HEK293T (cell line): ENCODE data around the gene CC2D2A.

ENCODE experiments used
- CTCF ChIA-PET: fragments of 350-600 bp; formaldehyde crosslinking; extraction: SDS; loops from one replicate; lab custom pipeline; 2021; ENCODE audit warnings: antibody characterized with exemption, inconsistent platforms; lab: Yijun Ruan, JAX
- POLR2A ChIA-PET: fragments of 350-600 bp; formaldehyde crosslinking; extraction: SDS; loops from one replicate; lab custom pipeline; 2020; ENCODE audit warnings: antibody characterized with exemption, inconsistent platforms; lab: Yijun Ruan, JAX
- DNase-seq: peaks from one replicate; pipeline ENCODE4 v3.0.0; 2012; ENCODE audit warnings: mixed read lengths; ENCODE audit errors: extremely low spot score
- ARNT ChIP-seq: fragments of 450-650 bp; IDR thresholded peaks from 2 replicates; pipeline ENCODE4 v1.6.1; 2017; ENCODE audit warnings: mild to moderate bottlenecking
- BHLHE40 ChIP-seq: fragments of 450-650 bp; IDR thresholded peaks from 2 replicates; pipeline ENCODE4 v1.6.1; 2016; ENCODE audit warnings: mild to moderate bottlenecking, moderate library complexity, borderline replicate concordance
- CTBP1 ChIP-seq: fragments of 450-650 bp; IDR thresholded peaks from 2 replicates; pipeline ENCODE4 v1.6.1; 2016; ENCODE audit warnings: borderline replicate concordance
- ELF4 ChIP-seq: fragments of 450-650 bp; IDR thresholded peaks from 2 replicates; pipeline ENCODE4 v1.6.1; 2017; ENCODE audit warnings: antibody characterized with exemption
- FOXA1 ChIP-seq: fragments of 450-650 bp; IDR thresholded peaks from 2 replicates; pipeline ENCODE4 v1.6.1; 2016; ENCODE audit warnings: mild to moderate bottlenecking
- FOXK2 ChIP-seq: fragments of 450-650 bp; IDR thresholded peaks from 2 replicates; pipeline ENCODE4 v1.6.1; 2016; ENCODE audit warnings: mild to moderate bottlenecking
- FOXM1 ChIP-seq: fragments of 450-650 bp; IDR thresholded peaks from 2 replicates; pipeline ENCODE4 v1.6.1; 2017; ENCODE audit warnings: mild to moderate bottlenecking, borderline replicate concordance
- HDGF ChIP-seq: fragments of 450-650 bp; IDR thresholded peaks from 2 replicates; pipeline ENCODE4 v1.6.1; 2017; ENCODE audit warnings: antibody characterized with exemption, borderline replicate concordance
- L3MBTL2 ChIP-seq: fragments of 450-650 bp; conservative IDR thresholded peaks from 2 replicates; pipeline ENCODE4 v1.6.1; 2016; ENCODE audit warnings: mild to moderate bottlenecking
- LEF1 ChIP-seq: fragments of 450-650 bp; IDR thresholded peaks from 2 replicates; pipeline ENCODE4 v1.6.1; 2017; ENCODE audit warnings: mild to moderate bottlenecking, borderline replicate concordance
- NFRKB ChIP-seq: fragments of 450-650 bp; IDR thresholded peaks from 2 replicates; pipeline ENCODE4 v1.6.1; 2016; ENCODE audit warnings: mild to moderate bottlenecking, moderate library complexity
- SP1 ChIP-seq: fragments of 450-650 bp; IDR thresholded peaks from 2 replicates; pipeline ENCODE4 v1.6.1; 2017
- SUZ12 ChIP-seq: fragments of 450-650 bp; IDR thresholded peaks from 2 replicates; pipeline ENCODE4 v1.6.1; 2016; ENCODE audit warnings: mild to moderate bottlenecking
- TARDBP ChIP-seq: fragments of 450-650 bp; IDR thresholded peaks from 2 replicates; pipeline ENCODE4 v1.6.1; 2016
- ZNF384 ChIP-seq: fragments of 450-650 bp; IDR thresholded peaks from 2 replicates; pipeline ENCODE4 v1.6.1; 2016
- TF ChIP-seq, protein P1 (sequence below): fragments of 450-650 bp; IDR thresholded peaks from 2 replicates; pipeline ENCODE4 v1.6.1; 2016

CC2D2A gene

DNA sequence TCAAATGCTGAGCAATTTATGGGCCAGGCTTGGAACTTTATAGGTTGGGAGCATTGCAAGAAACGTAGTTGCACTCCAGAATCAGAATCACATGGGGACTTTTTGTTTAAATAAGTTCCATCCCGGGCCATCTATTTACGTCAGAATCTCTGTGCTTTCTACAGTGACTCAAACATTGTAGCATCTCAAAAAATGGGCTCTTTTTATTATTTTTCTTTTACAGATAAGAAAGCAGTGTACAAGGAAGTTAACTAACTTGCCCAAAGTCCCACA is 10.2 kb downstream of the CC2D2A start:
- POLR2A ChIA-PET: interaction anchor here (1.0 to 1.3 kb wide), 5 partner anchors 9 to 198 kb away, joined by 3 to 6 read pairs (median 3); partner anchors contain the start of gene CC2D2A
- DNase-seq: no peak
- CTCF ChIA-PET: interaction anchor here (1.4 to 1.7 kb wide), 3 partner anchors 9 to 476 kb away, joined by 5 read pairs; no protein-coding TSS in a partner anchor
- TF ChIP-seq, protein P1, sequence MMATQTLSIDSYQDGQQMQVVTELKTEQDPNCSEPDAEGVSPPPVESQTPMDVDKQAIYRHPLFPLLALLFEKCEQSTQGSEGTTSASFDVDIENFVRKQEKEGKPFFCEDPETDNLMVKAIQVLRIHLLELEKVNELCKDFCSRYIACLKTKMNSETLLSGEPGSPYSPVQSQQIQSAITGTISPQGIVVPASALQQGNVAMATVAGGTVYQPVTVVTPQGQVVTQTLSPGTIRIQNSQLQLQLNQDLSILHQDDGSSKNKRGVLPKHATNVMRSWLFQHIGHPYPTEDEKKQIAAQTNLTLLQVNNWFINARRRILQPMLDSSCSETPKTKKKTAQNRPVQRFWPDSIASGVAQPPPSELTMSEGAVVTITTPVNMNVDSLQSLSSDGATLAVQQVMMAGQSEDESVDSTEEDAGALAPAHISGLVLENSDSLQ: no peak
- TF ChIP-seq ELF4 (no peak), FOXM1 (no peak)

DNA sequence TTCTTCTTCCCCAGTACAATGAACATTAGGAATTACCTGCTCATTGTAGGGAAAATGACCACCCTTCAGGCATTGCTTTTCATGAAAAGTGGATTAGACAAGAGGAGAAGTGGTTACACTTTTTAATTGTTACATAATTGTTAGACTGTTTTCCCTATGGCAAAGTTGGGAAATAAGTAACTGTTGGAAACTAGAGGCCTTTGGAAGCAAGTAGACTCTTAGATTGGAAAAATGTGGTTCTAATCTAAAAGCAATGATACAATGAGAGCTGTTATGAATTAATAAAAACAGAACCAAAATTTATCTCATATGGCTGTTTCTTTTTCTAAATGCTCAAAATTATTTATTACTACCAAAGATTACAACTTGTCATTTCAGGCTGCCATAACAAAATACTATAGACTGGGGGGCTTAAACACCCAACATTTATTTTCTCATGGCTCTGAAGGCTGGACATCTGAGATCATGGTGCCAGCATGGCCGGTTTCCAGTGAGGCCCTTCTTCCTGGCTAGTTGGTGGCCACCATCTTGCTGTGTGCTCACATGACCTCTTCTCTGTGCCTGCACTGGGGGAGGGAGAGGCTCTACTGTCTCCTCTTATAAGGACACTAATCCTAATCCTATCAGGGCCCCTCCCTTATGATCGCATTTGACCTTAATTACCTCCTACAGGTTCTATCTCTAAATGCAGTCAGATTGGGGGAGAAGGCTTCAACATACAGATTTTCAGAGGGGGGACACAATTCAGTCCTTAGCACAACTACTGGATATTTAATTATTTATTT is 12.5 kb downstream of the CC2D2A start:
- TF ChIP-seq ZNF384 (no peak), FOXM1 (no peak), SP1 (no peak), TARDBP (no peak), NFRKB (no peak), ELF4 (no peak), FOXK2 (no peak), HDGF (no peak), LEF1 (no peak), BHLHE40 (no peak), L3MBTL2 (no peak), CTBP1 (no peak), FOXA1 (no peak), SUZ12 (no peak), ARNT (no peak)
- TF ChIP-seq, protein P1: no peak
- no peak for DNase-seq
- POLR2A ChIA-PET: no interaction called here
- CTCF ChIA-PET: no interaction called here

DNA sequence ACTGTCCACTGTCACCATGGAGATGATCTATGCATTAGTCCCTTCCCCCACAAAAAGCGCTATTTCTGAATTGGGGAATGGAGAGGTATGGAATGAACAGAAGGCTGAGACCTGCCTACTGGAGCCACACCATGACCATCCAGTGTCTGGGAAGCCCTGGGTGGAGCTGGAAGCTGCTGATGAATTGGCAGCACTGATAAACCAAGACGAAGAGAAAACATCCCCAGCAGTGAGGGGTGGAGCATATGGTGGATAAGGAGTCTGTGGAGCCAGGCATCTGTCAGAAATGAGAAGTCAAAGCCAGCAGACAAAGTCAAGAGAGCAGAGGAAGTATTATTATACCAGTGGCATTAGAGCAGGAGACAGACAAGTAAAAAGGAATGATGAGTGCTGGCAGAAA is 13.2 kb downstream of the CC2D2A start:
- no peak for DNase-seq
- ChIA-PET CTCF (no interaction called here), POLR2A (no interaction called here)
- TF ChIP-seq ARNT (no peak), L3MBTL2 (no peak), NFRKB (no peak), ZNF384 (no peak), LEF1 (no peak), FOXM1 (no peak), TARDBP (no peak), CTBP1 (no peak), HDGF (no peak), ELF4 (no peak), SUZ12 (no peak), BHLHE40 (no peak), FOXA1 (no peak)

DNA sequence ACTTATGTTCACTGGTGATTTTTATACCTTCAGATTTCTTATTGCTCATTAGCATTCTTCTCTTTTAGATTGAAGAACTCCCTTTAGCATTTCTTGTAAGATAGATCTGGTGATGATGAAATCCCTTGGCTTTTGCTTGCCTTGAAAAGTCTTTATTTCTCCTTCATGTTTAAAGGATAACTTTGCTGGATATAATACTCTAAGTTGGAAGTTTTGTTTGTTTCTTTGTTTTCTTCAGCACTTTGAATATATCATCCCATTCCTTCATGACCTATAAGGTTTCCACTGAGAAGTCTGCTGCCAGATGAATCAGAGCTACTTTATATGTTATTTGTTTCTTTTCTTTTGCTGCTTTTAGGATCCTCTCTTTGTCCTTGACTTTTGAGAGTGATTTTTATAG is 18.5 kb downstream of the CC2D2A start:
- POLR2A ChIA-PET: no interaction called here
- CTCF ChIA-PET: interaction anchor here (0.7 kb wide), 1 partner anchor 452 kb away, joined by 4 read pairs; no protein-coding TSS in a partner anchor
- DNase-seq: no peak
- TF ChIP-seq SUZ12 (no peak), FOXA1 (no peak), ZNF384 (no peak), SP1 (no peak), FOXK2 (no peak), ELF4 (no peak), BHLHE40 (no peak), LEF1 (no peak), FOXM1 (no peak), HDGF (no peak), ARNT (no peak), NFRKB (no peak), TARDBP (no peak), L3MBTL2 (no peak), CTBP1 (no peak)
- TF ChIP-seq, protein P1: no peak

GRCh38 chr4:15488658-15489470 is 19.2 kb downstream of the CC2D2A start:
- ChIA-PET POLR2A (no interaction called here), CTCF (no interaction called here)
- no peak for DNase-seq
- TF ChIP-seq NFRKB (no peak), ELF4 (no peak), FOXK2 (no peak), TARDBP (no peak), LEF1 (no peak), ZNF384 (no peak), BHLHE40 (no peak), FOXM1 (no peak)
- TF ChIP-seq, protein P1: no peak
